Activated CD8-positive, alpha-beta memory T cell treated with anti-CD3 and anti-CD28 coated beads for 48 hours (primary cell): ENCODE measurements around the gene CTAGE15.
A peak's percentile ranks its signal among the peaks of the same experiment; 100 is the strongest.
"Not testable (repeated sequence)": the region's sequence is repeated elsewhere in the genome, so short reads cannot be mapped to it uniquely, and the experiment has no call there.

Source experiments
- DNase-seq, 3 experiments: peaks; one replicate each; pipeline ENCODE4 v3.0.0-alpha.2; 2020; ENCODE audit warnings: low read depth in 2 of 3, low spot score in 2 of 3

CTAGE15 gene, protein sequence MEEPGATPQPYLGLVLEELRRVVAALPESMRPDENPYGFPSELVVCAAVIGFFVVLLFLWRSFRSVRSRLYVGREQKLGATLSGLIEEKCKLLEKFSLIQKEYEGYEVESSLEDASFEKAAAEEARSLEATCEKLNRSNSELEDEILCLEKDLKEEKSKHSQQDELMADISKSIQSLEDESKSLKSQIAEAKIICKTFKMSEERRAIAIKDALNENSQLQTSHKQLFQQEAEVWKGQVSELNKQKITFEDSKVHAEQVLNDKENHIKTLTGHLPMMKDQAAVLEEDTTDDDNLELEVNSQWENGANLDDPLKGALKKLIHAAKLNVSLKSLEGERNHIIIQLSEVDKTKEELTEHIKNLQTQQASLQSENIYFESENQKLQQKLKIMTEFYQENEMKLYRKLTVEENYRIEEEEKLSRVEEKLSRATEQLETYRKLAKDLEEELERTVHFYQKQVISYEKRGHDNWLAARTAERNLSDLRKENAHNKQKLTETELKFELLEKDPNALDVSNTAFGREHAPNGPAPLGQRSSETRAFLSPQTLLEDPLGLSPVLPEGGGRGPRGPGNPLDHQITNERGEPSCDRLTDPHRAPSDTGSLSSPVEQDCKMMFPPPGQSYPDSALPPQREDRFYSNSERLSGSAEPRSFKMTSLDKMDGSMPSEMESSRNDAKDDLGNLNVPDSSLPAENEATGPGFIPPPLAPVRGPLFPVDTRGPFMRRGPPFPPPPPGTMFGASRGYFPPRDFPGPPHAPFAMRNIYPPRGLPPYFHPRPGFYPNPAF

DNA sequence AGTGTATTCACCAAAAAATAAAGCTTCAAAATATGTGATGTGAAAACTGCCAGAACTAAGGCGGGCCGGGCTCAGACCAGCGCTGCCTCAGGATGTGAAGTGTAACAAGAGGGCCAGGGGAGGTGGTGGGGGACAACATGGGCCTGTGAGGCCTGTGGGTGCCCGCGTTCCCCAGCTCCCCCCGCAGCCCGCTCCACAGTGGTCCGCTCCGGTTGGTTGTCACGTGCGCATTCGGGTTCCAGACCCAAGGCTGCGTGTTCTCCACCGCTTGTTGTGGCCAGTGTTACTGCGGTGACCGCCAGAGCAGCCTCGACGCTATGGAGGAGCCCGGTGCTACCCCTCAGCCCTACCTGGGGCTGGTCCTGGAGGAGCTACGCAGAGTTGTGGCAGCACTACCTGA lies at the start of gene CTAGE15:
CTAGE15 (plus strand) TSS at position 301 of the 400 bp plus-strand sequence; CDS start at position 318, 17 bp downstream.
- DNase-seq = not testable (repeated sequence)

- DNase-seq = not testable (repeated sequence)
These were observed 49.2 kb upstream of the CTAGE15 start for GRCh38 chr7:143522309-143522916.

DNA sequence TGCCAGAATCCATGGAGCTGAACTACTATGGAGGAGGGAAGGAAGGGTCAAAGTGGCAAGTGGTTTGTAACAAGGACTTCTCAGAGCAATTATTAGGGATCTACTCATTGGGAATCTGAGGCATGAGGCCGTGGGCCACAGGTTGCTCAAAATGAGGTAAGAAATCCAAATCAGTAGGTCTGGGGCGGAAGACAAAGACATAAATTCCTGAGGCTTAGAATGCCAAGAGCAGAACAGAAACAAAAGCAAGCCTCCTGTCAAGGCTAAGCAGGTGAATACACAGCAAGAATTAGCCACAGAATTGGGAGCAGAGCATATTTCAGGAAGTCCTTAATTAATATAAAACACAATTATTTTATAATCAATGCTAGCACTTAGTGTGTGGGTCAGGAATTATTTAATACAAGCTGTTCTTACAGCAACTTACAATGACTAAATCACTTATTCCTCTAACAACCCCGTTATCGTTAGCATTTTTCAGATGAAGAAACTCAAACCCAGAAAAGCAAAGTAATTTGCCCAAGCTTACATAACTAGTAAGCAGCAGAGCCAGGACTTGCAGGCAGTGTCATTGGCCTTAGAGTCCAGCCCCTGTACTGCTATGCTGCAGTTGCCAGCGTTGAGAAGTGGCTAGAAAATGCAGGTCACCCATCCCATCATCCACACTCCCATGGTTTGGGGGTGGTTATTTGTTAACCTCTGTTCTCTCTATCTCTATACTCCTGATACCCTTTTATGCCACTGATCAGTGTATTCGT lies 40.3 kb upstream of the CTAGE15 start:
- DNase-seq = not testable (repeated sequence)

- DNase-seq = not testable (repeated sequence)
These were observed 39.7 kb upstream of the CTAGE15 start for GRCh38 chr7:143531932-143532331.

DNA sequence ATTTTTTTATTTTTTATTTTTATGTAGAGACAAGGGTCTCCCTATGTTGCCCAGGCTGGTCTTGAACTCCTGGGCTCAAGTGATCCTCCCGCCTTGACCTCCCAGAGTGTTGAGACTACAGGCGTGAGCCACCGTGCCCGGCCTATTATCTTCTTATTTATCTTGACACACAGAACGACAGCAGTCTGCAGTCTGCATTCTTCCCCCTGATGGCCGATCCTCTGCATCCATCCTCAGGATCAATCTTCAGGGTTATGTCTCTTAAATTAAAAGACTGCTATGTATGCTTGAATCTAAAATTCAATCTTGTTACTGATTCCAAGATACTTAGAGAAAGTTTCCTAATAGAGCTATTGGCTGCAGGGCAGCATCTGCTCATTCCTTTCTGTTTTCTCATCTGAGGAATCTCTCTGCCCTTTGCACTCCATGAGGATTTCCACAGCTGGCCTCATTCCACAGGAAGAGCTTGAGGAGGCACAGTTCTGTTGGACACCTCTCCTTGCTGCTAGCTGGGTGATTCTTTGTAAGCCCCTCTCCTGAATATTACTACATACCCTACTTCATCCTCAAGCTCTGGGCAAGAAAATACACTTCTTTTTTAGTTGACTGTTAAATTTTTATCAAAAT lies 38.3 kb upstream of the CTAGE15 start:
- DNase-seq = not testable (repeated sequence)

GRCh38 chr7:143536443-143536842 lies 35.2 kb upstream of the CTAGE15 start:
- DNase-seq = not testable (repeated sequence)

DNA sequence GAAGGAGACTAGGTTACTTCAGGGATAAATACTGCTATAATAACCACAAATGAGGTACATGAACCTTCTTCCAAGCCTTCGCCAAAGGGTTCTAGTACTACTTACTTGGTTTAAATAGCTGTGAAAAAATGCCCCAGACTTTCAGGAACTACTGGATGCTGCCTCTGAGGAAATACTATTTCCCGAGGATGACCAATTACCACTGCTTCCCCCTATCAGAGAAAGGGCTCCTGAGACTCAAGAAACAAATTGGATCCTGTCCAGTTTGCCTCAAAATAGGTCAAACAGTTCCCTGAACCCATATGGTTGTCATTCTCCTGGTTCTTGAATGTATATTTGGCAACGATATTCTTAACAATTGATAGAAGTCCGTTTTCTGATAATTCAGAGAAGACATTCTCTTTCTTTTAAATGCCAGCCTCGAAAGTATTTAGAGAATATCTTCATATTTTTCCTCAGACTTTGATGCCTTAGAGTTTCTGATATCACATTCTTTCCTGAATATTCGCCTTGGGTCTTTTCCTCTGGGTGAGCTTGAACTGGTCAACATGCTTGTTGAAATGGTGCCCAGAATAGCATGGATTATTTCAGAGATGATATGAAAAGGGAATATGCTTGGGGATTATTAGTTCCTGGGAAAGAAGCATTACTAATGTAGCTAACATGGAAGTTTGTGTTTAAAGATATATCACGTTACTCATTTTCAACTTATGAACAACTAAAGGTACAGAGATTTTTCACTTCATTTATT lies 28.1 kb upstream of the CTAGE15 start:
- DNase-seq = not testable (repeated sequence)

DNA sequence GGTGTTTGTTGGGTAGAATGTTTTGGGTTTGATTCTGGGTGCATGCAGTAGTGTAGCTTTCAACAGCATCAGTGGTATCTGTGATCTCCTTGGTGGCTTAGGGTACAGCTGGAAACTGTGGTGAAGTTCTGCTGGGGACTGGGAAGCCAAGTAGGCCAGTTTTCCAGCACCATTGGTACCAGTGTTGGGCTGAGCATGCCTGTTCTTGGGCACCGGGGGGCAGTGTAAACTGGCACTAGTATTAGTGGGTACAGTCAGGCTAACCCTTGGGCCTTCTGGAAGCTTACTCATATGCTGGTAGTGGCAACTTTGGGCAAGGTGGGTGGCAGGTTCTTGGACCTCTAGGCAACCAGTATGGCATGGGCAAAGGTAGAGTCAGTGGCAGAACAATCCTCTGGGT lies 15.6 kb upstream of the CTAGE15 start:
- DNase-seq = not testable (repeated sequence)

GRCh38 chr7:143563306-143563705 lies 8.3 kb upstream of the CTAGE15 start:
- not testable (repeated sequence) for DNase-seq

DNA sequence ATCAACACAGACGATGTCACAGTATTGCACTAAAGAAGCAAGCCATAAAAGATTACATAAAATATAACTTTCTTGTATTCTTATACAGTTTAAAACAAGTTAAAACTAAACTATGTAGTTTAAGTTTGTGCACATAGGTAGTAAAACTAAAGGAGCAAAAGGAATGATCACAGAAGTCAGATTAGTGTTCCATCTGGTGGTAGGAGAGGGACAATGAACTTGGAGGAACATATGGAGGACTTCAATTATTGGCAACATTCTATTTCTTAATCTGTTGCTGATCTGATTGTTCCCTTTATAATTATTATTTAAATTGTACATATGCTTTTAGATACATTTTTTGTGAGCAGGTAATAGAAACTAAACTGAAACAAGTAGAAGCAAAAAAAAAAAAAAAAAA lies 5.6 kb upstream of the CTAGE15 start:
- not testable (repeated sequence) for DNase-seq

GRCh38 chr7:143588183-143588582 lies 16.6 kb downstream of the CTAGE15 start:
- not testable (repeated sequence) for DNase-seq

GRCh38 chr7:143589897-143590296 lies 18.3 kb downstream of the CTAGE15 start:
- DNase-seq = not testable (repeated sequence)

GRCh38 chr7:143598086-143598485 lies 26.5 kb downstream of the CTAGE15 start:
- DNase-seq = not testable (repeated sequence)

DNA sequence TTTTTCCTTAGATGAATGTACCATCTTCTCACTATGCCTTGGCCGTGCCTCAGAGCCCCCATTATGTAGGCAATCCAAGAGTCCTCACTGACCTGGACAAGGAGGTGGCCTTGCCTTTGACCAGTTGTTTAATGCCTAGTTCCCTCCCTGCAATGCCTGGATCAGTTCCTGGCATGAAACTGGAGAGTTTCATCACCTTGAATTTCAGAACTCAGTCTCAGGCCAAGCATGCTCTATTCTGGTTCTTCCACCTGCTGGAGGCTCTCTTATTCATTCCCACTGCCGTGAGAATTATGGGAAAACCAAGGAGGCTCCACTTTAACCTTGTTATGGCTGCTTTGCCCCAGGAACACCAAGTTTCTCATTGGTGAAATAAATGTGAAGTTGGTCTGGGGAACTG lies 31.9 kb downstream of the CTAGE15 start:
- not testable (repeated sequence) for DNase-seq

- not testable (repeated sequence) for DNase-seq
These were observed 34.5 kb downstream of the CTAGE15 start for GRCh38 chr7:143606088-143606487.

DNA sequence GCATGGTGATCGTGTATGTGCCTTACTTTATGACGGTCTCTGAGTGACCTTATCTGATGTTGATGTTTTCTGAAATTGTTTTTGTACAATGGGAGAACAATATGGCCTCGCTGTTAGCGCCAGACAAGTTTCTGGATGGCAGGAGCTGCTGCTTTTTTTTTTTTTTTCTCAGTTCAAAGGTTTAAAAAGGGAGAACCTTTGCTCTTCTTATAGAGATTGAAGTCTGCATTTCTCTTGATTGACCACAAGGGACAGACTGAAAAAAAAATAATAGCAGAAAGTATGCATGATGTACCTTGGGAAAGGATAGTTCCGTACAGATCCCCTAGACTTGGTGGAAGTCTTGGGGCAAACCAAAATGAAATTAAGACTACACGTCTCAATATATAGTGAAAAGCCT lies 43.9 kb downstream of the CTAGE15 start:
- DNase-seq = not testable (repeated sequence)

DNA sequence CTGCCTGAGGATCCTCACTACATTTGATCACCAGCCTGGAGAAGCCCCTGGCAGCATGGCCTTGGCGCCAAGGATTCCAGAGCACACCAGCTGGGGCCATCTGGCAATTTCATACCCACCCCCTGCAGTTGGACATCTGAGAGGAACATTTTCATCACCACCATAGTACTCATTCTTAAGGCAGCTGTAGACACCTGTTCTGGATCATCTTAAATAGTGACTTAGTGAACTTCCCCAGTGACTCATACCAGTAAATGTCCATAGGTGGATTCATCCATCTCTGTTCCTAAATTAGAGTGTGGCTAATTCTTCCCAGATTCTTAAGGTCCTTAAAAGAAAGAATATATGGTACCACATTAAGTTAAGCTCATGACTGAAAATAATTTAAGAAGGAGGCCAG lies 45.6 kb downstream of the CTAGE15 start:
- not testable (repeated sequence) for DNase-seq

GRCh38 chr7:143620058-143620457 lies 48.5 kb downstream of the CTAGE15 start:
- DNase-seq = not testable (repeated sequence)

GRCh38 chr7:143620646-143621045 lies 49.0 kb downstream of the CTAGE15 start, which contains the start of gene TCAF2:
Gene TCAF2 (plus strand): TSS chr7:143620974.
- DNase-seq = peak; percentile 17 to 39 (median 32)
